Measurements from ENCODE around the gene SSTR5.
A peak's percentile ranks its signal among the peaks of the same experiment; 100 is the strongest.

SSTR5 gene

DNA sequence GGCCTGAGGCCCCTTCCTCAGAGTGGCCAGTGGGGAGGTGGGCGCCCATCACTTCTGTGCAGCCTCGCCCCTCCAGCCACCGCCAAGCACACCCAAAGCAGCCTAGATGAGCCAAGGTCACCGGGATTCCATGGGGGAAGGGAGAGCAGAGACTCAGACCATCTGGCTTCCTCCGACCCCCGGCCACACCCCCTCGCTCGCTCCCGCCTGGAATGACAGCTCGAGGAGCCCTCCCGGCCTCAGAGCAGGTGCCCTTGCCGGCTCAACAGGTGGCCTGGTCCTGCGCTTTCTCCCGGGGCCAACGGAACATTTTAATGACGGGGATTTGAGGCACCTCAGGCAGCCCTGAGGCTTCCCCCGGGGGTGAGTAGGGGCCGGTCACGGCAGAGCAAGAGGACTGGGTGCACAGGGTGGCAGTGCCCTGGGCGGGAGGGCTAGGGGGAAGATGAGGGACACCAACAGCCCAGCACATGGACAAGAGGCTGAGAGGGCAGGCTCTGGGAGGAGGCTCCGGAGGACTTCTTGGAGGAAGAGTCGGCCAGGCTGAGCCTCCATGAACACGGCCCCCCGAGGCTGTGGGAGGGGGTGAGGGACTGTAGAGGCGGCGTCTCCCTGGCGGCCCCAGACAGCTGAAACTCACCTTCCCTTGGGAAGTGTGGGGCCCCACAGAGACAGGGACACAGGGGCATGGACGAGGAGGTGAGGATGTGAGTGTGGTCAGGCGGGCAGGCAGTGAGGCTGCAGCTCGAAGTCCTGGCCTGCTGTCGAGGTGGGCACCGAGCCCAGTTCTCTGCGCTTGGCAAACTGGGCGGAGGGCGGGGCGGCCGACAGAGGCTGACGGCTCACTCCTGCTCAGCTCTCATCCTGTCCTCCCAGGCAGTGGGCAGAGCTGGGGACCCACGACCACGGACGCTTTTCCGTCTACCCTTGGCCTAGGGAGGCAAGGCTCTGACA is 36.0 kb downstream of the SSTR5 start:
- Histone ChIP-seq H3K4me1 (no peaks in the 10 kb centered on the region), H3K4me3 (no peak overlapping the region), H3K36me3 (replicated peaks) (no peaks in the 10 kb centered on the region), H3K27me3 (ENCODE audit: low read depth) (peaks cover 56% of the 10 kb centered on the region), H3K9me3 (no peaks in the 10 kb centered on the region)
- DNase-seq (ENCODE audit: low spot score in 2 of 2), result peak in 1 of 2 experiments; percentile 35
- in situ Hi-C loops (cut with MboI; ENCODE audit: low sequenced_read_pairs), result no loop called here

DNA sequence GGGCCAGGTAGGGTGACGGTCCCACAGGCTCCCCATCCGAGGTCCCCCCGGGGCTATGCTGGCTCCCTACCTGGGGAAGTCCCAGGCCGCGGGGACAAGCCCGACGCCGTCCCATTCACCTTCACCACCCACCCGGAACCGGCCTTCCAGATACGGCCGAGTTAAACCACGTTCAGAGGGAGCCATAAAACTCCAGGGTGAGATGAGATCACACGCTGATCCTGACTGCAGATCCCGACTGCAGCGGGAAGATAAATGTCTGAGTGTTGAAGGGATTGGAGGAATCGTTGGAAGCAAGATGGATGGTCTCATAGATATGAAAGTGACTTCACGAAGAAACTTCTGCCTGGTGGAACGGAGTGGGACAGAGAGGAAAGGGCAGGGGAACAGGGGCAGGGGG is 37.1 kb downstream of the SSTR5 start:
- DNase-seq (ENCODE audit: low spot score in 2 of 2), result no peak
- in situ Hi-C loops (cut with MboI; ENCODE audit: low sequenced_read_pairs), result no loop called here
- Histone ChIP-seq H3K36me3 (replicated peaks) (no peaks in the 10 kb centered on the region), H3K9me3 (no peaks in the 10 kb centered on the region), H3K27me3 (ENCODE audit: low read depth) (peaks cover 58% of the 10 kb centered on the region), H3K4me3 (no peak overlapping the region), H3K4me1 (no peaks in the 10 kb centered on the region)

DNA sequence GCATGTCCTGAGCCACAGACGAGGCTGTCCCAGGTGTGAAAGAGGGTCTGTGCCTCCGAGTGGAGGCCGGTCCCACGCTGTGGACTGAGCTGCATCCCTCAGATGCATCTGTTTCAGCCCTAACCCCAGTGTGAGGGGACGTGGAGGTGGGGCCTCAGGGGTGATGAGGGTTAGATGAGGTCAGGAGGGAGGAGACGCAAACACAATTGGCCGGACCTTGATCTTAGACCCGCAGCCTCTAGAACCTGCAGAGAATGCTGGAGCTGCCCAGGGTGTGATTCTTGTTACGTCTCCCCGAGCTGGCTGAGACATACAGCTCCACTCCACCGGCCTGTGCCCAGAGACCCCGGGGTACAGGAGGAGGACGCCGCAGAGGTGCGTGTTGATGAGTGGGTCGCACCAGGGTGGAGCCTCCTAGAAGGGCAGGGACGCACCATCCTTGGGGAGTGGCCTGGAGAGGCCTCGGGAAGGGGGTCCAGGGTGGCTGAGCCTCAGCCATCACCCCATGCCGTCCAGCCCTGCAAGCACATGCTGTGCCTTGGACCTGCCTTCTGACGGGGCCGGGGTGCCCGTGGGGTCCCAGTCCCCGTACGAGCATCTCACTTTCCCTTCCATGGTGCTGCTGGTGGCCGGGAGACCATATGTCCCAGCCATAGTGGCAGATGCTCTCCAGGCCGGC is 40.1 kb downstream of the SSTR5 start:
- Histone ChIP-seq H3K36me3 (replicated peaks) (no peaks in the 10 kb centered on the region), H3K9me3 (no peaks in the 10 kb centered on the region), H3K27me3 (ENCODE audit: low read depth) (peaks cover 58% of the 10 kb centered on the region), H3K4me1 (no peaks in the 10 kb centered on the region), H3K4me3 (no peak overlapping the region)
- DNase-seq (ENCODE audit: low spot score in 2 of 2), result no peak
- in situ Hi-C loops (cut with MboI; ENCODE audit: low sequenced_read_pairs), result no loop called here

DNA sequence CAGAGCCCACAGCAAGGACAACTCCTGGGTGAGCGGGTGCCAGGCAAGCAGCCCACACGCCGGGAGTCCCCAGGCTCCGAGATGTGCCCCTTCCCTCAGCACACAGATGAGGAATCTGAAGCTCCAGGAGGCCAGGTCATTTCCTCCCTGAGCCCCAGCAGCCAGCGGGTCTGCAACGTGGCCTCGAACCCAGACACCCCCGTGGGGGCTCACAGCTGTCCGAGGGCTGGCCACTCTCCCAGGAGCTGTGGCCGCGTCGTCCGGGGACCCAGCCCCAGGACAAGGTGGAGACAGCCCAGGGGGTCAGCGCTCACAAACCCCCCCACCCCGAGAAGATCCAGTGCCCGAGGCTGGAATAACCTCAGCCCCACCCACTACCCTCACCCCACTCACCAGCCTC is 40.9 kb downstream of the SSTR5 start:
- no peak for DNase-seq (ENCODE audit: low spot score in 2 of 2)
- Histone ChIP-seq H3K4me3 (no peak overlapping the region), H3K36me3 (replicated peaks) (no peaks in the 10 kb centered on the region), H3K9me3 (no peaks in the 10 kb centered on the region), H3K27me3 (ENCODE audit: low read depth) (peaks cover 53% of the 10 kb centered on the region), H3K4me1 (no peaks in the 10 kb centered on the region)
- in situ Hi-C loops (cut with MboI; ENCODE audit: low sequenced_read_pairs), result no loop called here

DNA sequence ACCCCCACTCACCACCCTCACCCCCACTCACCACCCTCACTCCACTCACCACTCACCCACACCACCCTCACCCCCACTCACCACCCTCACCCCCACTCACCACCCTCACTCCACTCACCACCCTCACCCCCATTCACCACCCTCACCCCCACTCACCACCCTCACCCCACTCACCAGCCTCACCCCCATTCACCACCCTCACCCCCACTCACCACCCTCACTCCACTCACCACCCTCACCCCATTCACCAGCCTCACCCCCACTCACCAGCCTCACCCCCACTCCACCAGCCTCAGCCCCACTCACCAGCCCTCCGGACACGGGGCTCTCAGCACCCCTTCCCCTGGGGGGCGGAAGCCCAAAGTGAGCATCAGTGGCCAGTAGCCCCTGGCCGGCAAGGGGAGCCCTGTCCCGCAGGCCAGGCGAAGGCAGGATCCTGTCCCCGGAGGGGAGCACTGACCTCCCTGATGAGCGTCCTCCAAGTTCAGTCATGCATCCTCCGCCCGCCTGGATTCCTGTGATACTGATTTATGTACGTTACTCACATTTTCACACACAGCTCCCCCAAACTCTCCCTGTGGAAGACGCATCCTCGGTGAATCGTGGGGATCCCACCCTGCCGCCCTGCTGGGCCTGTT is 41.5 kb downstream of the SSTR5 start:
- Histone ChIP-seq H3K4me3 (no peak overlapping the region), H3K4me1 (no peaks in the 10 kb centered on the region), H3K36me3 (replicated peaks) (no peaks in the 10 kb centered on the region), H3K27me3 (ENCODE audit: low read depth) (peaks cover 47% of the 10 kb centered on the region), H3K9me3 (no peaks in the 10 kb centered on the region)
- DNase-seq (ENCODE audit: low spot score in 2 of 2), result no peak
- in situ Hi-C loops (cut with MboI; ENCODE audit: low sequenced_read_pairs), result no loop called here

DNA sequence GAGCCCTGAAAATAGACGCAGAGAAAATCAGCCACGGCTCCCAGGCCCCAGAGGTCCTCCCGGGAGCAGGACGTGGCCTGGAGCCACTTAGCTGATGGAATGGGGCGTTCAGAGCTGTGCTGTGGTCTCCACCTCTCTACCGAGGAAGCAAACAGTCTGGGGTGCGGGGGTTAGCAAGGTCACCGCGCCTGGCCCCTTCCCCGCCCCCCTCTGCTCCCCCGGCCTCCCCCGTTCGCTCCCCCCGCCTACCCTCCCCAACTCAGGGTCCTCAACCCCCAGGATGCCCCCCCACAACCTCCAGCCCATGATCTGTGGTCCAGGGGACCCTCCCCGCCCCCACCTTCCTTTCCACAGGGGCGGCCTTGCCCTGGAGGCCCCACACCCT is 44.1 kb downstream of the SSTR5 start:
- Histone ChIP-seq H3K4me3 (no peak overlapping the region), H3K4me1 (no peaks in the 10 kb centered on the region), H3K9me3 (no peaks in the 10 kb centered on the region), H3K36me3 (replicated peaks) (no peaks in the 10 kb centered on the region), H3K27me3 (ENCODE audit: low read depth) (peaks cover 27% of the 10 kb centered on the region)
- in situ Hi-C loops (cut with MboI; ENCODE audit: low sequenced_read_pairs), result no loop called here
- DNase-seq (ENCODE audit: low spot score in 2 of 2), result no peak

DNA sequence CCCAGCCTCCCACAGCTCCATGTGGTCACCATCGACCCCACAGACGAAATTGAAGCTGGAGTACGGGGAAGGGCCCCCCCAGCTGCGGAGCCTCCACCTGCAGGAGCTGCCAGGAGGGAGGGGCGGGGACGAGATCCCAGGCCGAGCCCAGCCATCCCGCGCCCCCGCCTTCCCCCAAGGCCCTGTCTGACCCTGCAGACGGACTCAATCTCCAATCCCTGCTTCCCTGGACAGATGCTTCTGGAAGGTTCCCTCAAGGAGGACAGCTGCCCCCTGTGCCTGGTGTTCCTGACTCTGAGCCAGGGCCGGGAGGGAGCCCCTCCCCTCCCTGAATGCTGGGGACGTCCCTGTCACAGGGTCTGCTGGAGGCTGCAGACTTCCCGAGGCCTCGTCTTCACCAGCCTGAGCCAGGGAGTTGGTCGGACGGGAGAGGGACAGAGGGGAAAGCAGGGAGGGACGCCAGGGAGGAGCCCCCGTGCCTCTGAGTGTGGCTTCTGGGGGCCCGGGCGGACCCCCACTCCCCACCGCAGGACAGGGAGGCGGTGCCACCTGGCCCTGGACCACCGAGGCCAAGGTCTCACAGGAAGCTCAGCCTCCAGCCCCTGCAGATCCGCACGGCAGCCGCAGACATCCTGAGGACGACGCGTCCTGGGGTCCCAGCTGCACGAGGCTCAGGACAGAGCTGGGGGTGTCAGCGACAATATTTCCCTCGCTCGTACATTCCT is 44.8 kb downstream of the SSTR5 start:
- Histone ChIP-seq H3K36me3 (replicated peaks) (no peaks in the 10 kb centered on the region), H3K4me3 (no peak overlapping the region), H3K9me3 (no peaks in the 10 kb centered on the region), H3K27me3 (ENCODE audit: low read depth) (peaks cover 21% of the 10 kb centered on the region), H3K4me1 (no peaks in the 10 kb centered on the region)
- in situ Hi-C loops (cut with MboI; ENCODE audit: low sequenced_read_pairs), result no loop called here
- no peak for DNase-seq (ENCODE audit: low spot score in 2 of 2)

DNA sequence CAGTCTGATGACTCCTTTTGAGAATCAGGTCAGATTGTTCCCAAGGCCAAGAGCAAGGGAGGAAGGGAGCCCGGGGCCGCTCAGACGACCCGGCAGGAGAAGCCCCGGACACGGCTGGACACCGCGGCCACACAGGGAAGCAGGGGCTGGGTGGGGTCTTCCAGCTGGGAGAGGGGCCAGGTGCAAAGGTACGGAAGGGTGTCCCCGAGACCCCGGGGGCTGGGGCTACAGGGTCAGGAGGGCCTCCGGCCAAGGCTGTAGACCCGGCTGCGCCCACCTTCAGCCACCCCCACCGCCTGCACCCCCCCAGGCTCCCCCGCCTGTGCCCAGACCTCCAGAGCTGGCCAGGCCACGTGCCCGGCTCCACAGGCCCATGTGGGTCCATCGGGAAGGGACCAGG is 45.4 kb downstream of the SSTR5 start:
- no peaks in the 10 kb centered on the region for H3K4me1 ChIP-seq
- peaks cover 15% of the 10 kb centered on the region for H3K27me3 ChIP-seq (ENCODE audit: low read depth)
- H3K4me3 ChIP-seq, result no peak overlapping the region
- H3K9me3 ChIP-seq, result no peaks in the 10 kb centered on the region
- no peaks in the 10 kb centered on the region for H3K36me3 ChIP-seq (replicated peaks)
- in situ Hi-C loops (cut with MboI; ENCODE audit: low sequenced_read_pairs), result no loop called here
- no peak for DNase-seq (ENCODE audit: low spot score in 2 of 2)

DNA sequence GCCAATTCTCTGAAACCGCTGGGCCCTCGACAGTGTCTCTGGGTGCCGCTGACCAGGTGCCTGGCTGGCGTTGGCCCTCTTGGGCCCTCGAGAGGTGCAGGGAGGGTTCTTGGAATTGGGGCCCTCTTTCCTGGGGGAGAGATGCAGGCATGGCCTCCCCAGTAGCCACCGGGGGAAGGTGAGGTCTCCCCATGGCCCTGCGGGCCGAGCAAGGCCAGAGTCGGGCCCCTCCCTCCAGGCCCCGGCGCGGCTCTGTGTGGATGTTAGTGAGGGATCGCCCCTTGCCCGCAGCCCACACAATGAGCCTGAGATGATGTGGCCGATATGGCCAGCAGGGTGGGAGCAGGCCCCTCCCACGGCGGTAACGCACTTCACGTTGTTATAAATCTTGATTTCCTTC is 46.6 kb downstream of the SSTR5 start:
- Histone ChIP-seq H3K9me3 (no peaks in the 10 kb centered on the region), H3K27me3 (ENCODE audit: low read depth) (peaks cover 9% of the 10 kb centered on the region; the same call in 1 of the 2 replicates), H3K4me3 (no peak overlapping the region), H3K4me1 (no peaks in the 10 kb centered on the region), H3K36me3 (replicated peaks) (no peaks in the 10 kb centered on the region)
- no peak for DNase-seq (ENCODE audit: low spot score in 2 of 2)
- in situ Hi-C loops (cut with MboI; ENCODE audit: low sequenced_read_pairs), result no loop called here

DNA sequence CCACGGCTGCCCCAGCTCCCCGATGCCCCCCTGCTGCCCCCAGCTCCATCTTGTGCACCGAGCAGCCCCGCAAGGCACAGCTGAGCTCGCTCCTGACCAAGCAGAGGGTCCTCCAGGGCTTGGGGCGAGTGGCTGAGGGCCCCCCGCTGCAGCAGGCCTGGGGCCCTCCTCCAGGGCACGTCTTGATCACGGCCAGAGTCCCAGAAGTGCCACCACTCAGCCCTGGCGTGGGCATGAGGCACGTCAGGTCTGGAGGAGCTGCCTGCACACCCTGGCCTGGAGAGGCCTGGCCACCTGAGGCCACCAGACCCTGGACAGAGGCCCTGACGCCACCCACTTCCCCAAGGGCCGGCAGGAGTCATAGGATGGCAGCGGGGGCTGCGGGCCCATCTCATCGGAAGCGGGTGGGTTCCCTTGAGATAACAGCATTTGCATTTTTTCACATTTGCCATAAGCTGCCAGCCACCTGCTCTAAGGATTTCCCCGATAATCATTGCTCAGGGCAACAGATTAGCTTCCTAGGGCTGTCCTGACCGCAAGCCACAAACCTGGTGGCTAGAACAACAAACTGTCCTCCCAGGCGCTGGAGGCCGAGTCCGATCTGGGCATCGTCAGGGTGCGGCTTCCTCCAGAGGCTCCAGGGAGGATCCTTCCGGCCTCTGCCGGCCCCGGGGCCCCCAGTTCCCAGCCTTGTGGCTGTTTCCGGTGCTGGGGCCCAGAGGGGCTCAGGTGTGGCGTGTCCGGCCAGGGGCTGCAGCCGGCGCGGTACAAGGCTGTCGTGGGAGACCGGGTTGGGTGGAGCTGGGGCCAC is 47.4 kb downstream of the SSTR5 start:
- Histone ChIP-seq H3K9me3 (no peaks in the 10 kb centered on the region), H3K27me3 (ENCODE audit: low read depth) (peaks cover 7% of the 10 kb centered on the region; the same call in 1 of the 2 replicates), H3K36me3 (replicated peaks) (no peaks in the 10 kb centered on the region), H3K4me3 (no peak overlapping the region), H3K4me1 (no peaks in the 10 kb centered on the region)
- in situ Hi-C loops (cut with MboI; ENCODE audit: low sequenced_read_pairs), result no loop called here
- no peak for DNase-seq (ENCODE audit: low spot score in 2 of 2)

DNA sequence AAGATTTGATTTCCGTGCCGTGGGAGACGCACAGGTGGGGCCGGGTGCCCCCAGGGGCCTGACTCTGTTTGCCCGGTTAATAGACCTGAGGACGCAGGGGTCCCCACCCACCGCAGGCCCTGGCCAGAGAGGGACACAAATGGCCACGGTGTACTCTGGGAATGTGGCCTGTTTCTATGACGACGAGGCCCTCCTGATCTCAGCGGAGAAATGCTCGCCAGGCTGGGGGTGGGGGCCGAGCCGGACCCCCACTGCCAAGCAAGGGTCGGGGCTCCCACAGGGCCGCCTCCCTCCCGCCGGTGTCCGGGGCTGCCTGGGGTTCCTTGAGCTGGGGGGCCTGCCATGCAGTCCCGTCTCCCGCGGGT is 48.0 kb downstream of the SSTR5 start:
- in situ Hi-C loops (cut with MboI; ENCODE audit: low sequenced_read_pairs), result no loop called here
- H3K9me3 ChIP-seq, result no peaks in the 10 kb centered on the region
- DNase-seq (ENCODE audit: low spot score in 2 of 2), result no peak
- no peak overlapping the region for H3K4me3 ChIP-seq
- no peaks in the 10 kb centered on the region for H3K36me3 ChIP-seq (replicated peaks)
- H3K27me3 ChIP-seq (ENCODE audit: low read depth), result peaks cover 7% of the 10 kb centered on the region; the same call in 1 of the 2 replicates
- no peaks in the 10 kb centered on the region for H3K4me1 ChIP-seq

DNA sequence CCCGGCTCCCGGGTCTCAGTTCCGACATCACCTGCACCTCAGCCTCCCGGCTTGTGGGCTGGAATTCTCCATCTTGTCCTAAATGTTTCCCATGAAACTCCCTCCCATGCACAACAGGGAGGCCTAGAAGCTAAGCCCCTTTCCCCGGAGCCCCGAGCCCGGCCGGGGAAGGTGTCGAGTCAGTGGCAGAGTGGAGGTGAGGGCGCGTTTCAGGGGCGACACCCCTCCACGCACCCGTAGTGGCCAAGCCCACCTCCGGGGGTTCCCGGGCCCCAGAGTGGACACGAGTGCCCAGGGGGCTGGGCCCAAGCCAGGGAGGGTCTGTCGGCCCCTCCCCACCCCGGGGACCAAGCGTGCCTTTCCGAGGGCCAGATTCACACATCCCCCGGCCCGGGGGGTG is 48.5 kb downstream of the SSTR5 start:
- in situ Hi-C loops (cut with MboI; ENCODE audit: low sequenced_read_pairs), result no loop called here
- peaks cover 7% of the 10 kb centered on the region; the same call in 1 of the 2 replicates for H3K27me3 ChIP-seq (ENCODE audit: low read depth)
- H3K4me1 ChIP-seq, result no peaks in the 10 kb centered on the region
- no peaks in the 10 kb centered on the region for H3K9me3 ChIP-seq
- H3K36me3 ChIP-seq (replicated peaks), result no peaks in the 10 kb centered on the region
- no peak for DNase-seq (ENCODE audit: low spot score in 2 of 2)
- H3K4me3 ChIP-seq, result no peak overlapping the region

All from HAP-1 (cell line).